Activated B cell treated with CpG ODN at 0.5 μM for 24 hours (primary cell): Measurements from ENCODE around the gene PRKG1. TPM values are rescaled to one million over a fixed set of nuclear protein-coding genes. Genes with fewer than 3 reads are reported as not detected.

Experiments used
- ATAC-seq: fragments of 200-7000 bp; cut with Tn5 transposase; one replicate; pipeline ENCODE4 v1.10.0; 2021; ENCODE audit warnings: low read depth, mild to moderate bottlenecking, moderate library complexity
- CTCF ChIA-PET: fragments of 350-600 bp; sonication (Branson Sonifier 250); formaldehyde crosslinking; loops from one replicate; lab custom pipeline; 2021; ENCODE audit warnings: antibody characterized with exemption; lab: Charles Lee
- POLR2A ChIA-PET: fragments of 350-600 bp; sonication (Branson Sonifier 250); formaldehyde crosslinking; loops from one replicate; lab custom pipeline; 2021; ENCODE audit warnings: antibody characterized with exemption; lab: Charles Lee
- DNase-seq: peaks from one replicate; pipeline ENCODE4 v3.0.0; 2022
- H3K27ac Mint-ChIP-seq: one replicate; pipeline ENCODE4 v1.8.0; 2020; ENCODE audit warnings: mixed read lengths
- H3K27me3 Mint-ChIP-seq: one replicate; pipeline ENCODE4 v1.8.0; 2021; ENCODE audit warnings: mixed read lengths
- H3K36me3 Mint-ChIP-seq: one replicate; pipeline ENCODE4 v1.8.0; 2021; ENCODE audit warnings: low read depth, mixed read lengths
- H3K4me1 Mint-ChIP-seq: one replicate; pipeline ENCODE4 v1.8.0; 2021; ENCODE audit warnings: mixed read lengths
- H3K4me3 Mint-ChIP-seq: one replicate; pipeline ENCODE4 v1.8.0; 2020; ENCODE audit warnings: mild to moderate bottlenecking, mixed read lengths
- H3K9me3 Mint-ChIP-seq: one replicate; pipeline ENCODE4 v1.8.0; 2020; ENCODE audit warnings: mixed read lengths
- intact Hi-C: fragments of 100-400 bp; cut with micrococcal nuclease; formaldehyde crosslinking; loops from one replicate; pipeline ENCODE4 v1.15.1; 2024
- total RNA-seq: library from RNA; stranded (reverse); gene quantifications from 2 replicates; pipeline ENCODE4 v1.2.3, GENCODE V29; 2022
- TF ChIP-seq, protein P1 (sequence below): fragments of 200-600 bp; IDR thresholded peaks from one replicate; pipeline ENCODE4 v1.8.0; 2022; ENCODE audit warnings: antibody characterized with exemption, mild to moderate bottlenecking

Gene PRKG1
- total RNA-seq, 1 donor from 2014 or later: not detected

DNA sequence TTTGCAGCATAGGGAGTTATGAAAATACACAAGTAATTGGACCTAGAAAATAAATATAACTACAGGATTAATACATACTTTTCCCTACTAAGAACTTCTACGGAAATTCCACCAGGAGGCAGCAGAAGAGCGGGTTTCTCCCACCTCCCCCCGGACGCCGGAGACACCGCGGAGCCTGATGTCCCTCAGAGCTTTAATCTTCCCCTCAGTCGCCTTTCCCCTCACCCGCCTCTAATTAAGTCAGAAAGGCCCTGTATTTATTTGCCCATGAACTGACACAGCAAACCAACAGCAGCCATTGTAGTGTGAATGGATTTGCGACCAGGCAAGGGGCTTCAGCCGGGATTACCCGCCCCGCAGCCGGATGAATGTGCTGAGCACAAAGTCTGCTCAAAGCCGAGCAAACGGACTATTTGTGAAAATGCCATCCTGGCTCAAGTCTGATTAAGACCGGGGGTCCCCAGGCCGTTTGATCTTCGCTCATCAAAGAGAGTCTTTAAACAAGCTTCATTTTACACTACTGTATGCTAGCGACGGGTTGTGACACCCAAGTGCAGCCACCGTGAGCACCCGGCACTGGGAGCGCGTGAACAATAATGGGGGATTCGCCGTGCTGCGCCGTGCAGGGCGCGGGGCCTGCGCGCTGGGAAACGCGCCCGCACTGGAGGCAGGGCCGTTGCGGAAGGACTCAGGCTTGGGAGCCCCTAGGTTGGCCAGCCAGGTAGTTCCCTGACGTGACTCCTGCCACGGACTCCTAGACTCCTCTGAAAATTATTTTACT, 1234.2 kb downstream of the PRKG1 start:
- CTCF ChIA-PET: interaction anchor here (0.5 to 2.7 kb wide), 6 partner anchors 17 to 466 kb away, joined by 3 to 33 read pairs (median 5); no protein-coding TSS in a partner anchor
- ATAC-seq: peak; percentile 69

GRCh38 chr10:52312942-52313255, 1238.6 kb downstream of the PRKG1 start:
- DNase-seq: no peak
- no peak for ATAC-seq
- Mint-ChIP-seq H3K36me3 (no peaks in the 10 kb centered on the region), H3K9me3 (no peaks in the 10 kb centered on the region), H3K4me1 (peaks cover 30% of the 10 kb centered on the region), H3K27me3 (peaks cover 44% of the 10 kb centered on the region), H3K4me3 (peak overlapping the region; percentile 83), H3K27ac (no peak overlapping the region)
- TF ChIP-seq, protein P1, sequence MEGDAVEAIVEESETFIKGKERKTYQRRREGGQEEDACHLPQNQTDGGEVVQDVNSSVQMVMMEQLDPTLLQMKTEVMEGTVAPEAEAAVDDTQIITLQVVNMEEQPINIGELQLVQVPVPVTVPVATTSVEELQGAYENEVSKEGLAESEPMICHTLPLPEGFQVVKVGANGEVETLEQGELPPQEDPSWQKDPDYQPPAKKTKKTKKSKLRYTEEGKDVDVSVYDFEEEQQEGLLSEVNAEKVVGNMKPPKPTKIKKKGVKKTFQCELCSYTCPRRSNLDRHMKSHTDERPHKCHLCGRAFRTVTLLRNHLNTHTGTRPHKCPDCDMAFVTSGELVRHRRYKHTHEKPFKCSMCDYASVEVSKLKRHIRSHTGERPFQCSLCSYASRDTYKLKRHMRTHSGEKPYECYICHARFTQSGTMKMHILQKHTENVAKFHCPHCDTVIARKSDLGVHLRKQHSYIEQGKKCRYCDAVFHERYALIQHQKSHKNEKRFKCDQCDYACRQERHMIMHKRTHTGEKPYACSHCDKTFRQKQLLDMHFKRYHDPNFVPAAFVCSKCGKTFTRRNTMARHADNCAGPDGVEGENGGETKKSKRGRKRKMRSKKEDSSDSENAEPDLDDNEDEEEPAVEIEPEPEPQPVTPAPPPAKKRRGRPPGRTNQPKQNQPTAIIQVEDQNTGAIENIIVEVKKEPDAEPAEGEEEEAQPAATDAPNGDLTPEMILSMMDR: no peak
- CTCF ChIA-PET: interaction anchor here (1.3 kb wide), 1 partner anchor 176 kb away, joined by 3 read pairs; no protein-coding TSS in a partner anchor
- intact Hi-C loops: no loop called here
- POLR2A ChIA-PET: no interaction called here

More for the DNA sequence above, 1234.2 kb downstream of the PRKG1 start:
- peaks cover 35% of the 10 kb centered on the region for H3K27me3 Mint-ChIP-seq
- peaks cover 13% of the 10 kb centered on the region for H3K4me1 Mint-ChIP-seq
- no peaks in the 10 kb centered on the region for H3K9me3 Mint-ChIP-seq
- peak; percentile 20 for DNase-seq
- H3K4me3 Mint-ChIP-seq: peak overlapping the region; percentile 81
- H3K27ac Mint-ChIP-seq: no peak overlapping the region
- TF ChIP-seq, protein P1: no peak
- POLR2A ChIA-PET: no interaction called here
- no peaks in the 10 kb centered on the region for H3K36me3 Mint-ChIP-seq
- intact Hi-C loops: loop anchor here (1.0 to 2.0 kb wide), 4 partner anchors 181 to 472 kb away; no protein-coding TSS in a partner anchor

DNA sequence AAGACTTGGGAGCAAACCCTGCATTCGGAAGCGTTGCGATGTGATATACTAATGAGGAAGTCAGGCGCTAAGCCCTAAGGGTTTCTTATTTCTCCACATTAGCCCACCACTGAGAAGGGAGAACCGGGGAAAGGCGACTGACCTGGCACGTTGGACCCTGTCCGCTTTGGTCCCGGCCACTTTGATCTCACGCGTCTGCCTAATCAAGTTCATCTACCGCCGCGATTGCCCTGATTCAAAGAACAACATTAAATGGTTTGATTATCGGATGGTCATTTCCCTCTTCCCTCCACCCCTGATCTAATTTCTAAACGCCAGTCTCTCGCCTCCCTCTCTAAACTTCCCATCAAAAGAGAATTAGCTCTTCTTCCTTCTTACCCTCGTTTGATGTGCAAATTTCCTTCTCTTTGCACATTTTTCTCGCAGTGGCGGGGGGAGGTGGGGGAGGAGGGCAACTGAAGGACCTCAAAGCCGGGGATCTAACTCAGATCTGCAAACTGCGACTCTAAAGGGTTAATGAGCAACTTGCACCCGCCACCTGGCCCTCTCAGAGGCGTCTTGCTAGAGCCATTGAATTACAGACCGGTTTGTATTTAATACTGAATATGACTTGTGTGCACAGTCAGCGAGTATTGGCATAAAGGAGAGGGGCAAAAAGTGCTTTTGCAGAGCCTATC, 1239.1 kb downstream of the PRKG1 start:
- CTCF ChIA-PET: interaction anchor here (1.3 kb wide), 1 partner anchor 176 kb away, joined by 3 read pairs; no protein-coding TSS in a partner anchor
- ATAC-seq (no peak), DNase-seq (no peak)
- Mint-ChIP-seq H3K27ac (no peak overlapping the region), H3K36me3 (no peaks in the 10 kb centered on the region), H3K4me3 (peak overlapping the region; percentile 83), H3K27me3 (peaks cover 47% of the 10 kb centered on the region), H3K4me1 (peaks cover 25% of the 10 kb centered on the region), H3K9me3 (no peaks in the 10 kb centered on the region)
- intact Hi-C loops: no loop called here
- POLR2A ChIA-PET: no interaction called here
- TF ChIP-seq, protein P1: no peak

- ChIA-PET POLR2A (no interaction called here), CTCF (interaction anchor here (0.8 to 1.3 kb wide), 2 partner anchors 173 to 175 kb away, joined by 3 read pairs; no protein-coding TSS in a partner anchor)
- H3K36me3 Mint-ChIP-seq: no peaks in the 10 kb centered on the region
- peak; percentile 80 for ATAC-seq
- peaks cover 22% of the 10 kb centered on the region for H3K4me1 Mint-ChIP-seq
- intact Hi-C loops: no loop called here
- no peak within 1 kb of the TSS for H3K27ac Mint-ChIP-seq
- peak; percentile 39 for DNase-seq
- H3K4me3 Mint-ChIP-seq: peak within 1 kb of the TSS; percentile 83
- H3K27me3 Mint-ChIP-seq: peaks cover 42% of the 10 kb centered on the region
- no peaks in the 10 kb centered on the region for H3K9me3 Mint-ChIP-seq
- TF ChIP-seq, protein P1: peak; percentile 17
Observed at GRCh38 chr10:52313933-52314821, 1239.9 kb downstream of the PRKG1 start, which contains the start of gene DKK1. DKK1 (plus strand) TSS chr10:52314281; CDS start chr10:52314435, 154 bp downstream.
